ENCODE measurements around the gene EBF3.
"Not testable (repeated sequence)": the region's sequence is repeated elsewhere in the genome, so short reads cannot be mapped to it uniquely, and the experiment has no call there.

EBF3 gene

DNA sequence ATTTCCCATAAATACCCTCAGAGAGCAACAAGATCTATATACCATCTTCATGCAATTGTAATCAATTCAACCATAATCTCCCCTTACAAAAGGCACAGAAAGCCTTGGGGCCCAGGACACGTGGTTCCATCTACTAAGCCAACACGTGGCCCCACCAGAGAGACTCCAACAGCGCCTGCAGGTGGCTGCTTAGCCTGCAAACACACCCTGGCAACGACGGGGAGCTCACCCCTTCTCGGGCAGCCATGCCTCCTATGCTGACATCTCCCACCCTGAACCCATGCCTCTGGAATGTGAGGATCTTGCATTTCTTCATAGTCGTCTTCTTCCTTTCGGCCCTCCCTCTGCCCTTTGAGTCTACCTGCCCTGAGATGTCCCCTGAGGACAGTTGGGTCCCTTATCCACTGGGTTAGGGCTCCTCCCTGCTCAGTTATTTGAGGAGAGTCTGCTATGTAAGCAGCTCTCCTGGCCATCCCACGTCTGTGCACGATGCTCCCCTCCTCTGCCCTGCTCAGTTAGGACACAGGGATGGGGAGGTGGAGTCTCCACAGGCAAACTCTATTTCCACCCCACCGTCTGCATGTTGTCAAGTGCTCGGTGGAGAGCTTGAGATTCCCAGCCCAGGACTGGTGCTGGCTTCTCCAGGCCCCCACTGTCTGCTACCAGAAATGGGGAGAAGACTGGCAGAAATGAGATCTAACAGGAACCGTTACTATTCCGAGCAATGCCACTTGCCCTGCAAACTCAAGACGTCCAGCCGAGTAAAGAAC, 36.5 kb downstream of the EBF3 start:
- DNase-seq: no peak

DNA sequence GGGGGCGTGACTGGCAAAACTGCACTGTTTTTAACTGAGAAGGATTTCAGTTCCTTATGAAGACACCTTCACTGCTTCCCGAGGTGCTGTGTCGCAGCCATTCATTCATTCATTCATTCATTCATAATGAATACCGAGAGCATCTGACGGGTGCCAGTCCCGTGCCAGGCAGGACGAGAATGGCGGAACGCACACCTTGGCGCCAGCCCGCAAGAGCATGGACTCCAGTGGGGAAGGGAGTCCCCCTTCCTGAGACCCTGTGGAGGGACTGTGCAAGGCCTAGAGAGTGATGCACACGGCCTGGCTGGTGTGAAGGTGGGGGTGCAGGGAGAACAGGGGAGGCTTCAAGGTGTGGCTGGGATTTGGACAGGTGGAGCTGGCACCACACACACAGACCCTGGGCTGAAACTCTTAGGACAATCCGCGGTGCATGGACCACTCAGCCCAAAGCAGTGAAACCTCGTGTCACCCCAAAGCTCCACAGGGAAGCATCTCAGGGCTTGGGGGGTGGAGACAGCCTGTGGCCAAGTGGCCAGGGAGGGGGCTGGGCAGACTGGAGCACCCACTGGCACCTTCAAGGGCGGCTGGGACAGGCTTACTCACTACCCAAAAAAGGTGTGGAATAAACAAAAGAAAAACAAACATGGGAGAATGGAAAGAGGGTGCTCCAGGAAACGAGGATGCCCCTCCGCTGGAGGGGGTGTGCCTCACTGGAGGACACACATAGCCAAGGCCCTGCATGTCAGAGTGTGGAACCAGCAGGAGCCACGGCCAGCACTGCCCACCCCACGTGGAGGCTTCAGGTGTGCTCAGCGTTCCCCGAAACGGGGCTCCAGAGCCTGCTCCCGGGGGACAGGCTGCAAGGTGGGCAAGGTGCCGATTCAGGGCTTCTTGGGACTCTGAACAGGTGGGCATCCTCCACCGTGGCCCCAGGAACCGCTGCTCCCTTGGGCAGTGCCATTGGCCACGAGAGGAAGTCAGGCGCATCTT, 37.7 kb downstream of the EBF3 start:
- no peak for DNase-seq

DNA sequence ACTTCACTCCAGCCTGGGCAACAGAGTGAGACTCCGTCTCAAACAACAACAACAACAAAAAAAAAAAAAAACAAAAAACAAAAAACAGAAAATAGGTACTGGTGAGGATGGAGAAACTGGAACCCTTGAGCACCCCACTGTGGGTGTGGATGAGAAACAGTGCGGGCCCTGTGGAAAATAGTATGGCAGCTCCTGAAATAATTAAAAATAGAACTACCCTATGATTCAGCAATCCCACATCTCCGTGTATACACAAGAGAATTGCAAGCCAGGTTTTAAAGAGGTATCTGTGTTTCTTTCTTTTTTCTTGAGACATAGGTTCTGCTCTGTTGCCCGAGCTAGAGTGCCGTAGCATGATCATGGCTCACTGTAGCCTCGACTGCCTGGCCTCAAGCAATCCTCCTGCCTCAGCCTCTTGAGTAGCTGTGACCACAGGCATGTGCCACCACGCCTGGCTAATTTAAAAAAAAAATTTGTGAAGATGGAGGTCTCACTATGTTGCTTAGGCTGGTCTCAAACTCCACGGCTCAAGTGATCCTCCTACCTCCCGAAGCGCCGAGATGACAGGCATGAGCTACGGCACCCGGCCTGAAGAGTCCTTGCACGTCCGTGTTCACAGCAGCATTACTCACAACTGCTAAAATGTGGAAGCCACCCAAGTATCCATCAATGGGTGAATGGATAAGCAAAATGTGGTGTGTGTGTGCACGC, 39.5 kb downstream of the EBF3 start:
- DNase-seq: no peak

DNA sequence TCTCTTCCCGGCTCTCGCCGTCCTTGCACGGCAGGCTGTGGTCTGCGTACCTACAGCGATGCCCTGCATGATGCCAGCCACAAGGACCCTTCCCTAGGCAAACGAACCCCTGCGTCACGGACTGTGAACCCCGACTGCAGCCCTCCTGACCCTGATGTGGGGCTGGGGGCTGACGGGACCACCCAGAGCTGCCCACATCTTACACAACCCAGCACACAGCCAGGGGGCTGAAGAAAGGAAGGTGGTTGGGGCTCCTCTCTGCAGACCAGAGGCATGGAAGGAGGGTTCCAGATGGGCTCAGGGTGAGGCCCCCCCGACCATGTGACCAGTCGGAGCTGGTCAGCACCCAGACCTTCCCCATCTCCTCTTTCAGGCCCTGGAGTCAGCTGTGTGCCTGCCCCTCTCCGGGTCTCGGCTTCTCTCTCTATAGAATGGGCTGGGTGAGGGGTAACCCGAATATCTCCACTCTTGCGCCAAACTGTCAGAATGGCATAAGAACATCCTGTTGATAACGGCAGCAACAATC, 41.4 kb downstream of the EBF3 start:
- no peak for DNase-seq

DNA sequence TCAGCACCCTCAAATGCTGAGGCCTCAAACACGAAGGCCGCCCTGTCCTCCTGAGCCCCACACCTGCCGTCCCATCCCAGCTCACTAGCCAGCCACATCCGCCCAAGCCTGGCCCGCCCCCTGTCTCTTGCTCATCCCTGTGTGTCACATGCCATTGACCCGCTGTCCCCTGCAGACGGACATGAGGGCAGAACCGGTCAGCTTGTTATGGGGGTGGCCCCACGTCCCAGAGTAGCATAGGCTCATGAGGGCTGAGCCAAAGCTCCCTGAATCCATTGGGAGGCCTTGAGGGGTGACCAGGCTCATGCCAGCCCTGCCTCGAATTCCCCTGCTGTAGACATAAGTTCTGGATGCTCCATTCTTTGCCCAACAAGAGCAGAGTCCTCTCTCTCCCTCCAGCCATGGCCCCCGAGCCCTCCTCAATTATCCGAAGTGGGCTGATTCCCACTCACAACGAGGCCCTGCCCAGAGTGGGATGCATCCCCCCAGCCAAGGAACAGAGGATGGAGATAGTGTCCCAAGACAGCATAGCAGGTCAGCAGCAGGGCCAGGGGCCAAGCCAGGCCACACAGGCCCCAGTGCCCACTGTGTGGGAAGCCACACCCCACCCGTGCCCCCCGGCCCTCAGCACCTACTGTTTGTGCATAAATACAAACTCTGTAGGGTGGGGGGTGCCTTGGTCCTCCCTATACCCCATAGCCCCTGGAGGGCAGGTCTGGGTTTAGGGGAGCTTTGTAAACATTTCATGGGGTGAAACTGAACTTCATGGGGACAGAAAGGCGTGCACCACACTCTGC, 42.1 kb downstream of the EBF3 start:
- DNase-seq: no peak

DNA sequence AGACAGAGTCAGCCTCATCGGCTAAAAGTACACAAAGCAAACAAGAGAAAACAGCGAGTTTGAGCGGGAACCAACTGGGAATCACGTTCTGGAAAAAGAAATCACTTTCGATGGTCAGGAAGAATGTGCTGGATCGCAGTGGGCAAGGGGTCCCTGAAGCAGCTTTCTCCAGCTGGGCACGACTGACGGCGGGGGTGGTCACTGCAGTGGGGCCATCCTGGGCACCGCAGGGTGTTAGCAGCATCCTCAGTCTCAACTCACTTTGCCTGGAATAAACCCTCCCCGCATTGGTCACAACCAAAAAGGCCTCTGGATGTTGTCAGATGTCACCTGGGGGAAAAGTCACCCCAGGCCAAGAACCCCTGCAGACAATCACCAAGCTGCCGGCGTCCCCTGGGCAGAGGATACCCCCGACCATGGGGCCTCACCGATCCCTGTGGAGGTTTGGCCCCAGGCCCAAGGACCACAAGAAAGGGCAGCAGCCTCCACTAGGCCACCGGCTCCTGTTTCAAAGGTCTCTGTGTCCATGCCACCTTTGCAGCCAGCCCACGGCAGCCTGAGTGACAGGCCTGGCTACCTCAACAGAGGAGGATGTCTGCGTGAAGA, 42.9 kb downstream of the EBF3 start:
- DNase-seq: no peak

DNA sequence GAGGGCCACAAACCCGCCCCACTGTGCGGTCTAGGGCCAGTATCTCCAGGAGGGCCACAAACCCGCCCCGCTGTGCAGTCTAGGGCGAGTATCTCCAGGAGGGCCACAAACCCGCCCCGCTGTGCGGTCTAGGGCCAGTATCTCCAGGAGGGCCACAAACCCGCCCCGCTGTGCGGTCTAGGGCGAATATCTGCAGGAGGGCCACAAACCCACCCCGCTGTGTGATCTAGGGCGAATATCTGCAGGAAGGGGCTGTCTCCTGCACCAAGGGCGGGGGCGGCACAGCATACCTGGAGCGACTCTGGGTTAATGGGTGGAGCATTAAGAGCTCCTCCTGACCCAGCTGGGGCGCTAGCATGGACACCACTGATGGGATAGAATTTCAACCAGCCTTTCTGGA, 43.9 kb downstream of the EBF3 start:
- not testable (repeated sequence) for DNase-seq

DNA sequence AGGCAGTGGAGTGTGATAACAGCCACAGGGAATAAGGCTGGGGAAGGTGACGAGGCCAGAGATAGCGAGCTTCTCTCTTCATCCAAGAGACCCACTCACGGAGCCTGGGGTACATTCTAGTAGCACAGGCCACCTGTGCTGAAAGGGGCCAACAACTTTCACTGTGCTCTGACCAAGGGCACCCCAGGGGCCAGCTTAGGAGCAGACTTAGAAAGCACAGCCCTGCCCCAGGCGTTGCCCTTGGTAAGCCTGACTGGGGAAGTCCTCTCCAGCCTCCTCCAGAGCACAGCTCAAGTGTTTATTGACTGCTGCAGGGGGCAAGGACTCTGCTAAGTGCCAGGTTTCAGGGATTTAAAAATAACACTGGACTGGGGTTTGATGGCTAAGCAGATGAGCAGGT, 44.7 kb downstream of the EBF3 start:
- DNase-seq: no peak

DNA sequence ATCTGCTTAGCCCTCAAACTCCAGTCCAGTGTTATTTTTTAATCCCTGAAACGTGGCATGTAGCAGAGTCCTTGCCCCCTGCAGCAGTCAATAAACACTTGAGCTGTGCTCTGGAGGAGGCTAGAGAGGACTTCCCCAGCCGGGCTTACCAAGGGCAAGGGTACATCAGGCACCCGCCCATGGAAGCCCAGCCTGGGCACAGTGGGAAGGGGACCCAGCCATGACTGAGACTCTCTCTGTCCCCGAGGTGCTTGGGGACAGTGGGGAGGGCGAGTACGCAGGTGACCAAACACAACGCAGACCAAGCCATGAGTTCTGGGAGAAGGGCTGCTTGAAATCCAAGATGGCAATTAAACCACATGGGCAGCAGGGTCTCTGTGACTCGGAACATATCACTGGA, 45.2 kb downstream of the EBF3 start:
- DNase-seq: no peak

DNA sequence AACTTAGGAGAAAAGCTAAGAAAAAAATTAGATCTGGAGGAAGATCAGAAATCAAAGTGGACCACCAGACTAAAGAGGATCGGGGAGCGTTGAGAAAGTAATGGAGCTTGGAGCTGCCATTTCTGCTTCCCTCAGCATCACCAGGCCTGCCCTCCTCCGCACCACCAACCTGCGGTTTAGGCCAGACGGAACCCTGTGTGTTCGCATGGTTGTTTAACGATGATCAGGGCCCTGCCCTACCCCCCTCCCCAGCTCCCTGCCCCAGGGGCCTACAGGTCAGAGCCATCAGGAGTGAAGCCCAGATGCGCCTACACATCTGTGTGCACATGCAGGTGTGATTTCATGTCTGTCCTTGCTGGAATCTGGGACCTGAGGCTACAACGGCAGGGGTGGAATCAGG, 45.7 kb downstream of the EBF3 start:
- DNase-seq: no peak

DNA sequence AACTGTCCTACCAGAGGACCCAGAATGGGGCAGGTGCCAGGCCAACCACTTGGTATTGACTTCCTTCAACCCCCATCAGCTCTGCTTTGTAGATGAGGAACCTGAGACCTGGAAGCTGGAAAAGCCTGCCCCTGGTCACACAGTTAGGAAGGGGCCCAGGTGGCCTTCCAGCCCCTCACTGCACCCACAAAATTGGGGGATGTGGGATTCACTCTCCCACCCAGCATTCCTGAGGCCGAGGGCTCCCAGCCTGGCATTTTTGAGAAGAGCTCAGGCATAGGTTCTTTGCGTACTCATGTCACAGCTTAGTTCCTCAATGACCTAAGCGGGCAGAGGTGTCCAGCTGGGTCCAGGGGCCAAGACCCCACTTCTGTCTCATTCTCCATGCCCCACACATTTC, 46.1 kb downstream of the EBF3 start:
- DNase-seq: no peak

DNA sequence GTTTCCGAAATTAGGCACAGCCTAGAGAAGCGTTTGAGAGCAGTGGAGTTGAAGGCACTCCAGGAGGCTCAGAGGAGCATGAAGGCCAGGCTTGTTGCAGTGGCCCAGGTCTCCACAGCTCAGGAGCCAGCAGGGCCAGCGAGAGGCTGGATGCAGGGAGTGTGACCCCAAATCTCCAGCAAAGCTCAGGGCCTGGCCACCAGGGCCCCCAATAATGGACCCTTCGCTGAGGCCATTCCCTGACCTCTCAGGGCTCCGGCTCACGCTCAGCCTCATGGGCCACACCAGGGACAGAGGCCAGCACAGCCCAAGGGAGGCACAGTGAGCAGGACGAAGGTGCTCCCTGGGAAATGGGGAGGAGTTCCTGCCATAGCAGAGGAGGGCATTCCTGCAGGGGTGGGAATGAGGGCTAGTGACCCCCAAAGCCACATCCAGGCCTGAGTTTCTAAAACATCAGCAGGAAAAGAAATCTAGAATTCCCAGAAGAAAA, 47.5 kb downstream of the EBF3 start:
- no peak for DNase-seq

DNA sequence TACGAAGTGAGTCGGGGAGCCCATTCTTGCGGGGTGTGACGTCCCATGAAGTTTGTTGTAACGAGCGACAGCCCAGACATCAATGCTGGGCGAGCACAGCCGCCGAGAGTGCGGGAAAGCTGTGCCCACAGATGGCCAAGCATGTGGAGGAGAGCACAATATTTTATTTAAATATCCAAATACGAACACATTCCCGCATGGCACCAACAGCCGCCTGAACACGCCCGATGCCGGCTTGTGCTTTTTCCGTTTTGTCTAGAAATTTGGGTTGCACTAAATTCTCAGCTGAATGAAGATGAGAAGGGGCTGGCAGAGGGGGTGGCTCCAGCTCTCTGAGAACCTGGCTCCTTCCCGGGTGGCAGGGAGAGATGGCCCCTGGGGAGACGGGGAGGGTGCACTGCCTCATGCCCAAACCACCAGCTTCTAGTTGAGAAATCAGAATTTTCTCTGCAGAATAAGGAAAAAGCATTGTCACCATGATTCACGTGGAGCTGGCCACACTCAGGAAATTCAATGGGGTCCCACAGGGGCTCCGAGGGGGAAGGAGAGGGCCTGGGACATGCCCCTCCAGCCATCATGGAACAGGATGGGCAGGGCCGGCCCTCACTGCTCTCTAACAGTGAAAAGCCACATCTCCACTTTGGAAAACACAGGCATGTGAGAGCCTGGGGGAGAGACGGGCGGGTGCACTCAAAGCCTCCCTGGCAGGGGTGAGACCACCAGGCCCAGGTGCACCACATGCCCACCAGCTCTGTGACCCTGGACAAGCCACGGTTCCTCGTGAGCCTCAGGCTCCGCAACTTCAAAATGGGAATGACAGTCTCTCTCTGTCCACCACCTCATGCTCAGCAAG, 48.3 kb downstream of the EBF3 start:
- no peak for DNase-seq

DNA sequence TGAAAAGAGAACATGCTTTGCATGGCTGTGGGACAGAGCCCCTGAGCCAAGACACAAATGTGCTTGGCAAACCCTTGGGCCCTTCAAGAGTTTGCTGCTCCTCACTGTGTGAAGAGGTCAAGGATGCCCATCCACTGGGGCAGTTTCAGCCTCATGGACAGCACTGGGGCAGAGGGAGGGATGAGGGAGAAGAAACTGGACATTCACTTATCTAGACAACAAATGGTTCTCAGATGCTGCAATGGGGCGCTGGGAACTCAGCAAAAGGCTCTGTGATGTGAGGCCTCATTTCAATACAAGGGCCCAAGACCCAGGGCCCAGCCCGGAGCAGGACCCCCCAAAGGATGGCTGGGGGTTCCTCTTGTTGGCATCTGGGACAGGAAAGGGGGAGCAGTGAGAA, 49.1 kb downstream of the EBF3 start:
- no peak for DNase-seq

DNA sequence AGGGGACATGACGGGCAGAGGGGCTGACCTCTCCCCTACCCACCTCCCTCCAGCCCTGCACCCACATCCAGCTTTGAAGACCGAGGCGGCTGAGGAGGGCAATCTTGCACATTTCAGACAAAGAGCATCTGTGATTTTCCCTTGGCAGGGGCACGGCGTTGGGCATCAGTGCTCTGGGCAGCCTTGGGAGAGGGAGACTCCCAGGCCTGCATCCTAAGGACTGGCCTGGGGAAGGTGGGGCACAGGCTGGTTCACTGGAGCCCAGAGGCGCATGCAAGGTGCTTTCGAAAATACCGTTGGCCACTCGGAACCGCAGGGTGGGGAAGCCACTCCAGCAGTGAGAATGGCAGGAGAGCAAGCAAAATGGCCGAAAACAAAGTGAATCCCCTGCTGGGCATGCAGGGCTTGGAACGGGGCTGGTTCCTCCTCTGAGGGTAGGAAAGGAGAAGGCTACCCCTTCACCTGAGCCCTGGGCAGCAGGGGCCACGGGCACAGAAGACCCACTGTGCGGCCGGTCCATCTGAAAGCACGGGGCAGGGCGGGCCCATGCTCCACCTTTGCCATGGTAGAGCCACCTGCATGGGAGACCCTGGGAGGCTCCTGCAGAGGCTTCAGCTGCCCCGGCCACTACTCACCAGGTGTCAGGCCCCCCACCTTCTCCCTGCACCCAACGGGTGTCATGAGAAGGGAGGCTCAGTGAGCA, 49.8 kb downstream of the EBF3 start:
- DNase-seq: no peak

DNA sequence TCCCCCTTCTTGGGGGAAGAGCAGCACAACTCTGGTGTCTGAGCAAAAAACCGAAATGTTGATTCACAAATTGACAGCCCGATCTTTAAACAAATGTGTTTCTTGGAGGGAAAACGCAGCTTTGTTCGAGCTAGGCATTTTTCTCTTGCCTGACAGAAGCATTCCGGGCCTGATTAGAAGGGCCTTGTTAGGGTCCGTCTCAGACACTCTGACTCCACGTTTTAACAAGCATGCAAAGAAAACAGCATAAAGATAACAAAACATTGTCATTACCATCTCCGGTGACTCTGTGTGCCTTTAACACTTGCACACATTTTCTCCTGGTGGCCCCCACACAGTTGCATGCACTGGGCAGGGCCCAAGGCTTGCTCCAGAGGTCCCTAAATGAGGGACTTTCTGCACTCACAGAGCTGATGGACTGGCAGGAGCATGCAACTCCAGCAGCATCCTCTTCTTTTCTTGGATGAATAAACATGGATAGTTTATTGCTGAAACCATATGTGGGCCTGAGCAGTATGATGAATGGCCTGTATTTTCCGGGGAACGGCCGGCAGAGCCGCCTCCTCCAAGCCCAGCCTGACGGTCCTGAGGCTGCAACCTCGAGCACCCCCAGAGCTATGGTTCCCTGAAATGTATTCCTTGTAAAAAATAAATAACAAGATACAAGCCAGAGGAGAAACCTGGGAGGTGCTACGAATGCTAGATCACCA, 50.9 kb downstream of the EBF3 start:
- no peak for DNase-seq

DNA sequence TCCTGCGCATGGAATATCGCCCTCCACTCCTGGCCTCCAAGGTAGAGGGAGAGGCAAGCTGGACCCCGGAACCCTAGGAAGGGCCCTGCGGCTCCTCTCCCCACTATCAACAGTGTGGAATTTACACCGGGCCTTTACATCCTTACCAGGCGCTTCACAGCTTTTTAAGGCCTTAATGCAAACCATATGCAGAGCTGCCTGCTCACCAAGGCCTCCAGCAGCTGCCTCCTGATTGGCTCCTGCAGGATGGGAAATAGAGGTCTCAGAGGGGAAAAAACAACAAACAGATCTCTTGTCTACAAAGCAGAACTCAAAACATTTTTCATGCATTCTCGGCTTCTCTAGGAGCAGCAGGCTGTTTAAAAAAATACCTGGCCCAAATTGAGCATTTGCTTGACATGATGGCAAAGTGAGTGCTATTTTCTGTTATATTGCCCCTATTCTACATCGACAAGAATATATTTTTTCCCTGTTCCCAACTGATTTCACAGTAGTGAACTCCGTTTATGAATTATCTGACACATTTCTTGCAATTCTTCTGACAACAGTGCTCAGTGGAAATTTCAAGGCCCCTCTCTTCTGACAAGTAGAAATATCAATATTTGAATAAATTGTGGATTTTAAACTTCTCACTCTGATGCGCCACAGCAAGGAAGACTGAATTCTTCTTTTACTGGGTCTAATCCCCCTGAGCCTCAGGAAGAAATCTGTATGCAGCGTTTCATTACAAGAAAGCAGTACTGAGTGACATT, 51.7 kb downstream of the EBF3 start:
- no peak for DNase-seq

DNA sequence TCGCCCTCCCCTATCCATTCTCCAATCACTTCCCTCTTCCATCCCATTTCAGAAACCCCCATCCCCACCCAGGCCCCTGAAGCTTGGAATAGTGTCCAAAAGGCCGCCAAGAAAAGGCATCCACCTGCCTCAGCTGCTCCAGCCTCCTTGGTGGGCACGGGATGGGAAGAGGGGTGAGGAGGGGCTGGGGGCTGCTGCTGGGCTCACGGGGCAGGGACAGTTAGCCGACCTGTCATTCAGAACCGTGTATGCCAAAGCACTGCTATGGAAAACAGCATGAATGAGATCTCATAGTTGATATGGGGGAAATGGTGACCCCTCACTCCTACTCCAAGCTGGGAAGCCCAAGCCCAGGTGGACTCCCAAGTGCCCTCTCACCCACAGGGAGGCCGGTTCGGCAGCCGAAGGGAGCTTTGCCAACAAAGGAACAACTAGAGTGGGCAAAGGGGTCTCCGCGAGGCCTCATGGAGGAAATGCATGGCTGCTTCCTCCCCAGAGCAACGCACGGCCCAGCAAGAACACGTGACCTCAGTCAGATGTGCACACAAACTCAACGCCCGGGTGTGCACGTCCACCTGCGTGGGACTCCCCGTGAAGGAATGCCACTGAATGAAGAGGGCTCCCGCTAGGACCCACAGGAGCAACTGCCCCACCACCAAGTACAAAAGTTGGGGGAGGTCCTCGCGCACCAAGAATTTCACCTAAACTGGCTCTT, 52.5 kb downstream of the EBF3 start:
- DNase-seq: no peak

Measured in inflammatory macrophage (primary cell).